ENCODE measurements around the gene ASCC1.

Gene ASCC1

GRCh38 chr10:72243822-72244437 lies 27.9 kb upstream of the ASCC1 start:
- Histone ChIP-seq H3K36me3 (ENCODE audit: control insufficient read depth, insufficient read depth, low read length) (no peaks in the 10 kb centered on the region), H3K27me3 (ENCODE audit: control insufficient read depth, insufficient read depth, low read length) (no peaks in the 10 kb centered on the region), H3K4me1 (ENCODE audit: control insufficient read depth, insufficient read depth, low read length) (peaks cover 60% of the 10 kb centered on the region), H3K4me3 (ENCODE audit: low read length) (no peak overlapping the region), H3K9me3 (ENCODE audit: control insufficient read depth, low read length) (no peaks in the 10 kb centered on the region), H3K9ac (ENCODE audit: low read length) (no peak overlapping the region)

- Histone ChIP-seq H3K4me1 (ENCODE audit: control insufficient read depth, insufficient read depth, low read length) (peaks cover 48% of the 10 kb centered on the region), H3K9ac (ENCODE audit: low read length) (no peak overlapping the region), H3K36me3 (ENCODE audit: control insufficient read depth, insufficient read depth, low read length) (no peaks in the 10 kb centered on the region), H3K9me3 (ENCODE audit: control insufficient read depth, low read length) (no peaks in the 10 kb centered on the region), H3K4me3 (ENCODE audit: low read length) (no peak overlapping the region), H3K27me3 (ENCODE audit: control insufficient read depth, insufficient read depth, low read length) (no peaks in the 10 kb centered on the region)
These were observed 26.6 kb upstream of the ASCC1 start for GRCh38 chr10:72242675-72243074.

- H3K27me3 ChIP-seq (ENCODE audit: control insufficient read depth, insufficient read depth, low read length), result no peaks in the 10 kb centered on the region
- no peak overlapping the region for H3K9ac ChIP-seq (ENCODE audit: low read length)
- H3K36me3 ChIP-seq (ENCODE audit: control insufficient read depth, insufficient read depth, low read length), result no peaks in the 10 kb centered on the region
- peaks cover 40% of the 10 kb centered on the region for H3K4me1 ChIP-seq (ENCODE audit: control insufficient read depth, insufficient read depth, low read length)
- H3K9me3 ChIP-seq (ENCODE audit: control insufficient read depth, low read length), result no peaks in the 10 kb centered on the region
- H3K4me3 ChIP-seq (ENCODE audit: low read length), result no peak overlapping the region
These were observed 25.7 kb upstream of the ASCC1 start for GRCh38 chr10:72241691-72242252.

- Histone ChIP-seq H3K27me3 (ENCODE audit: control insufficient read depth, insufficient read depth, low read length) (no peaks in the 10 kb centered on the region), H3K4me3 (ENCODE audit: low read length) (no peak overlapping the region), H3K9me3 (ENCODE audit: control insufficient read depth, low read length) (no peaks in the 10 kb centered on the region), H3K36me3 (ENCODE audit: control insufficient read depth, insufficient read depth, low read length) (no peaks in the 10 kb centered on the region), H3K4me1 (ENCODE audit: control insufficient read depth, insufficient read depth, low read length) (peaks cover 32% of the 10 kb centered on the region), H3K9ac (ENCODE audit: low read length) (no peak overlapping the region)
These were observed 24.3 kb upstream of the ASCC1 start for GRCh38 chr10:72240371-72240770.

- no peaks in the 10 kb centered on the region for H3K27me3 ChIP-seq (ENCODE audit: control insufficient read depth, insufficient read depth, low read length)
- H3K4me1 ChIP-seq (ENCODE audit: control insufficient read depth, insufficient read depth, low read length), result peaks cover 23% of the 10 kb centered on the region
- H3K9ac ChIP-seq (ENCODE audit: low read length), result no peak overlapping the region
- H3K36me3 ChIP-seq (ENCODE audit: control insufficient read depth, insufficient read depth, low read length), result no peaks in the 10 kb centered on the region
- H3K4me3 ChIP-seq (ENCODE audit: low read length), result no peak overlapping the region
- H3K9me3 ChIP-seq (ENCODE audit: control insufficient read depth, low read length), result no peaks in the 10 kb centered on the region
These were observed 23.3 kb upstream of the ASCC1 start for GRCh38 chr10:72239409-72239808.

- H3K4me3 ChIP-seq (ENCODE audit: low read length), result no peak overlapping the region
- H3K9ac ChIP-seq (ENCODE audit: low read length), result no peak overlapping the region
- H3K4me1 ChIP-seq (ENCODE audit: control insufficient read depth, insufficient read depth, low read length), result peaks cover 15% of the 10 kb centered on the region
- no peaks in the 10 kb centered on the region for H3K27me3 ChIP-seq (ENCODE audit: control insufficient read depth, insufficient read depth, low read length)
- H3K9me3 ChIP-seq (ENCODE audit: control insufficient read depth, low read length), result no peaks in the 10 kb centered on the region
- no peaks in the 10 kb centered on the region for H3K36me3 ChIP-seq (ENCODE audit: control insufficient read depth, insufficient read depth, low read length)
These were observed 22.5 kb upstream of the ASCC1 start for GRCh38 chr10:72238392-72239175.

- peaks cover 3% of the 10 kb centered on the region for H3K36me3 ChIP-seq (ENCODE audit: control insufficient read depth, insufficient read depth, low read length)
- no peaks in the 10 kb centered on the region for H3K27me3 ChIP-seq (ENCODE audit: control insufficient read depth, insufficient read depth, low read length)
- no peaks in the 10 kb centered on the region for H3K9me3 ChIP-seq (ENCODE audit: control insufficient read depth, low read length)
- no peak overlapping the region for H3K9ac ChIP-seq (ENCODE audit: low read length)
- no peak overlapping the region for H3K4me3 ChIP-seq (ENCODE audit: low read length)
- no peaks in the 10 kb centered on the region for H3K4me1 ChIP-seq (ENCODE audit: control insufficient read depth, insufficient read depth, low read length)
These were observed 19.6 kb upstream of the ASCC1 start for GRCh38 chr10:72235544-72236279.

- Histone ChIP-seq H3K27me3 (ENCODE audit: control insufficient read depth, insufficient read depth, low read length) (no peaks in the 10 kb centered on the region), H3K4me3 (ENCODE audit: low read length) (no peak overlapping the region), H3K36me3 (ENCODE audit: control insufficient read depth, insufficient read depth, low read length) (peaks cover 7% of the 10 kb centered on the region), H3K4me1 (ENCODE audit: control insufficient read depth, insufficient read depth, low read length) (no peaks in the 10 kb centered on the region), H3K9me3 (ENCODE audit: control insufficient read depth, low read length) (no peaks in the 10 kb centered on the region), H3K9ac (ENCODE audit: low read length) (no peak overlapping the region)
These were observed 18.6 kb upstream of the ASCC1 start for GRCh38 chr10:72234560-72235095.

GRCh38 chr10:72233621-72234020 lies 17.5 kb upstream of the ASCC1 start:
- H3K36me3 ChIP-seq (ENCODE audit: control insufficient read depth, insufficient read depth, low read length), result peaks cover 7% of the 10 kb centered on the region
- H3K9me3 ChIP-seq (ENCODE audit: control insufficient read depth, low read length), result no peaks in the 10 kb centered on the region
- no peak overlapping the region for H3K9ac ChIP-seq (ENCODE audit: low read length)
- H3K27me3 ChIP-seq (ENCODE audit: control insufficient read depth, insufficient read depth, low read length), result no peaks in the 10 kb centered on the region
- no peaks in the 10 kb centered on the region for H3K4me1 ChIP-seq (ENCODE audit: control insufficient read depth, insufficient read depth, low read length)
- no peak overlapping the region for H3K4me3 ChIP-seq (ENCODE audit: low read length)

GRCh38 chr10:72229261-72230251 lies 13.5 kb upstream of the ASCC1 start:
- no peak overlapping the region for H3K4me3 ChIP-seq (ENCODE audit: low read length)
- peaks cover 7% of the 10 kb centered on the region for H3K36me3 ChIP-seq (ENCODE audit: control insufficient read depth, insufficient read depth, low read length)
- no peak overlapping the region for H3K9ac ChIP-seq (ENCODE audit: low read length)
- no peaks in the 10 kb centered on the region for H3K9me3 ChIP-seq (ENCODE audit: control insufficient read depth, low read length)
- H3K27me3 ChIP-seq (ENCODE audit: control insufficient read depth, insufficient read depth, low read length), result no peaks in the 10 kb centered on the region
- H3K4me1 ChIP-seq (ENCODE audit: control insufficient read depth, insufficient read depth, low read length), result no peaks in the 10 kb centered on the region

GRCh38 chr10:72228318-72228751 lies 12.3 kb upstream of the ASCC1 start:
- peaks cover 7% of the 10 kb centered on the region for H3K36me3 ChIP-seq (ENCODE audit: control insufficient read depth, insufficient read depth, low read length)

More at GRCh38 chr10:72228318-72228751, 12.3 kb upstream of the ASCC1 start:
- H3K27me3 ChIP-seq (ENCODE audit: control insufficient read depth, insufficient read depth, low read length), result no peaks in the 10 kb centered on the region
- no peaks in the 10 kb centered on the region for H3K9me3 ChIP-seq (ENCODE audit: control insufficient read depth, low read length)
- peaks cover 7% of the 10 kb centered on the region for H3K4me1 ChIP-seq (ENCODE audit: control insufficient read depth, insufficient read depth, low read length)
- no peak overlapping the region for H3K4me3 ChIP-seq (ENCODE audit: low read length)
- no peak overlapping the region for H3K9ac ChIP-seq (ENCODE audit: low read length)
